PC-3 (cell line): ENCODE data around the gene DHX38.

ENCODE experiments used
- EZH2 ChIP-seq: fragments of 300-600 bp; sonication (generic); IDR thresholded peaks from one replicate; pipeline ENCODE4 v1.6.1; 2017; ENCODE audit warnings: antibody characterized with exemption, mild to moderate bottlenecking, low read length; ENCODE audit not compliant: unreplicated experiment
- TF ChIP-seq, protein P1 (sequence below): fragments of 300-600 bp; sonication (generic); conservative IDR thresholded peaks from 2 replicates; pipeline ENCODE4 v1.5.1; 2017; ENCODE audit warnings: antibody characterized with exemption, low read depth, mild to moderate bottlenecking, low read length

DNA sequence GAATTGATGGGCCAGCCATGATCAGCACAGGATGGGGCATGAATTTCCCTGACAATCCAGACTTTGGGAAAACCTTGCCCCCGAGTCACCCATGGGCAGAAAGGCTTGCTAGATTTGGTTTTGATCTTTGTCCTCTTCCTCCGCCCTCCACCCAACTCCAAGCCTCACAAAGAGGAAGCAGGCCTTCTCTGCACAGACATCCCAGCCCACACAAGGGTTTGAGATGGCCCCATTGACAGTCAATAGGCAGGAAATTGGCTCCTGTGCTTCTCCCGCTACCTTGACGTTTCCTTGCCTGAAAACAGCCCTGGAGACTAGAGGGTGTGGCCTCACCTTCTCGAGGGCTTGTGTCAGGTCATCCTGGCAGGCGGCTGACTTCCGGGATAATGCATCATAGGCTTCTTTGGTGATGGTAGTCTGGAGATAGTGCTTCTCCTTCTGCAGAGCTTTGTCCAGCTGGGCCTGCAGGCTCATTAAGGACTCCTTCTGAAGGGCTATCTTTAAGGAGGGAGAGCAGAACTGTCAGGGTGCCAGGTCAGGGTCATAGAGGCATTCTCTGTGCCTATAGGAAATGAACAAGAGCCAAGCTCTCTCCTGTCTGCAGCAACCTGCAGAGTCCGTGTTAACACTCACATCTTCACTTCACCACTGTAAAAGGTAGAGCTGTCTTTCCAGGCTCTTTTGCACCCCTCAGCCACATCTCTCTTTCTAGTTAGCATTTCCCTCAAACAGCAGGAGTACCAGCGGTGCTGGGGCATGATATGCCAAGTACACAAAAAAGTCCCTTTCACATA, 32.2 kb downstream of the DHX38 start:
- TF ChIP-seq, protein P1, sequence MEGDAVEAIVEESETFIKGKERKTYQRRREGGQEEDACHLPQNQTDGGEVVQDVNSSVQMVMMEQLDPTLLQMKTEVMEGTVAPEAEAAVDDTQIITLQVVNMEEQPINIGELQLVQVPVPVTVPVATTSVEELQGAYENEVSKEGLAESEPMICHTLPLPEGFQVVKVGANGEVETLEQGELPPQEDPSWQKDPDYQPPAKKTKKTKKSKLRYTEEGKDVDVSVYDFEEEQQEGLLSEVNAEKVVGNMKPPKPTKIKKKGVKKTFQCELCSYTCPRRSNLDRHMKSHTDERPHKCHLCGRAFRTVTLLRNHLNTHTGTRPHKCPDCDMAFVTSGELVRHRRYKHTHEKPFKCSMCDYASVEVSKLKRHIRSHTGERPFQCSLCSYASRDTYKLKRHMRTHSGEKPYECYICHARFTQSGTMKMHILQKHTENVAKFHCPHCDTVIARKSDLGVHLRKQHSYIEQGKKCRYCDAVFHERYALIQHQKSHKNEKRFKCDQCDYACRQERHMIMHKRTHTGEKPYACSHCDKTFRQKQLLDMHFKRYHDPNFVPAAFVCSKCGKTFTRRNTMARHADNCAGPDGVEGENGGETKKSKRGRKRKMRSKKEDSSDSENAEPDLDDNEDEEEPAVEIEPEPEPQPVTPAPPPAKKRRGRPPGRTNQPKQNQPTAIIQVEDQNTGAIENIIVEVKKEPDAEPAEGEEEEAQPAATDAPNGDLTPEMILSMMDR = no peak
- no peak for TF ChIP-seq EZH2
